Kidney epithelial cell (primary cell): ENCODE measurements around the gene GPR158. TPM values are rescaled to one million over a fixed set of nuclear protein-coding genes. Genes with fewer than 3 reads are reported as not detected.

Experiments used
- DNase-seq: peaks from one replicate; pipeline ENCODE4 v3.0.0-alpha.2; 2010; ENCODE audit warnings: low read depth
- H3K27me3 ChIP-seq: 2 replicates; pipeline ENCODE4 v1.6.0; 2011; ENCODE audit warnings: low read length; ENCODE audit not compliant: control insufficient read depth, insufficient read depth
- H3K36me3 ChIP-seq: 2 replicates; pipeline ENCODE4 v1.5.1; 2011; ENCODE audit warnings: low read length; ENCODE audit not compliant: control insufficient read depth, insufficient read depth
- H3K4me3 ChIP-seq: 2 replicates; pipeline ENCODE4 v1.5.1; 2011; ENCODE audit warnings: low read depth, mild to moderate bottlenecking, control low read depth, low read length
- total RNA-seq: library from RNA; depleted of rRNA; stranded (reverse); fragments of >200 nt; gene quantifications from 2 replicates; pipeline ENCODE4 v1.2.3, GENCODE V29; 2015
- TF ChIP-seq, protein P1 (sequence below): IDR thresholded peaks from 2 replicates; pipeline ENCODE4 v1.5.1; 2011; ENCODE audit warnings: mild to moderate bottlenecking, moderate library complexity, low read length, control low read depth, inconsistent platforms; ENCODE audit not compliant: insufficient read depth, poor library complexity, severe bottlenecking

GPR158 gene
- total RNA-seq, 1 donor from 2014 or later, result not detected

DNA sequence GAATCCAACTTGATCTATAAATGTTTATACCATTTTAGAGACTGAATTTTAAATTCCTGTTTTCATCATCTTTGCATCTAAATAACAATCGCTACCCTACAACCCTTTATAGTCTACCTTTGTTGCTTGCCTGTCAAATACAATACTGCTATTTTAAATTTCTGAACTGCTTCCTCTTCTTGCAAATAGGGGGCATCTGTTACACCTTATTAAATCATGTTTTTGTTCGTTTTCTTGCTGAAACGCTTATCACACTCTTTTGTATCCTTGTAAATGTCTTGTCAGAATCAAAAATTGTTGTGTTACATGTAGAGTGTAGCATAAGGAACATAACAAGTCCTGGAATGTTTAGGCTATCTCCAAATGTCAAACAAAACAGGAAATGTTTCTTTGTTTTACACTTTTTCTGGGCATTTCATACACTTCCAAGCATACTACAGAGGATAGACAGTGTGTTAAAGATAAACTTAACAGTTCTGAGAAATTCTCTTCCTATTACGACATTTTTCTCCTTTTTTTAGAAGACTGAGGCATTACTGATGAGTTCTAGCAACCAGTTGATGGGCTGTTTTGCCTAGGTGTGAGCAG is 281.3 kb downstream of the GPR158 start:
- Histone ChIP-seq H3K36me3 (no peaks in the 10 kb centered on the region), H3K4me3 (no peak overlapping the region), H3K27me3 (no peaks in the 10 kb centered on the region)
- TF ChIP-seq, protein P1, sequence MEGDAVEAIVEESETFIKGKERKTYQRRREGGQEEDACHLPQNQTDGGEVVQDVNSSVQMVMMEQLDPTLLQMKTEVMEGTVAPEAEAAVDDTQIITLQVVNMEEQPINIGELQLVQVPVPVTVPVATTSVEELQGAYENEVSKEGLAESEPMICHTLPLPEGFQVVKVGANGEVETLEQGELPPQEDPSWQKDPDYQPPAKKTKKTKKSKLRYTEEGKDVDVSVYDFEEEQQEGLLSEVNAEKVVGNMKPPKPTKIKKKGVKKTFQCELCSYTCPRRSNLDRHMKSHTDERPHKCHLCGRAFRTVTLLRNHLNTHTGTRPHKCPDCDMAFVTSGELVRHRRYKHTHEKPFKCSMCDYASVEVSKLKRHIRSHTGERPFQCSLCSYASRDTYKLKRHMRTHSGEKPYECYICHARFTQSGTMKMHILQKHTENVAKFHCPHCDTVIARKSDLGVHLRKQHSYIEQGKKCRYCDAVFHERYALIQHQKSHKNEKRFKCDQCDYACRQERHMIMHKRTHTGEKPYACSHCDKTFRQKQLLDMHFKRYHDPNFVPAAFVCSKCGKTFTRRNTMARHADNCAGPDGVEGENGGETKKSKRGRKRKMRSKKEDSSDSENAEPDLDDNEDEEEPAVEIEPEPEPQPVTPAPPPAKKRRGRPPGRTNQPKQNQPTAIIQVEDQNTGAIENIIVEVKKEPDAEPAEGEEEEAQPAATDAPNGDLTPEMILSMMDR, result no peak
- DNase-seq, result no peak

DNA sequence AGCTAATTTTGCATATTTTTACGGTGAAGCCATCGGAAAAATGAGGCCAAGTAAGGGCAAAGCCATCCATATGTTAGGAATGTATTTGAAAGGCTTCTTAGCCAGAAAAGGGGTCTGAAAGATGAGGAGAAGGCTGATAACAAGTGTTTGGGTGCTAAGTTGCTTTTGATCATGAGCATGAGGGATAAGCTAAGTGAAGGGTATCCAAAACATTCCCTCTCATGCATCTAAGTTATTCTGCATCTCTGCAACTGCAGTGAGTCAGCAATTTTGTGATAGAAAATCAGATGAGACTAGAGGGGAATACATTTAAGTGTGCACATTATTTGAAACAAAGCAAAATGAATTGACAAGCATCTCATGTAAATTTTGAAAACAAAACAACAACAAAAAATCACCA is 282.8 kb downstream of the GPR158 start:
- Histone ChIP-seq H3K27me3 (no peaks in the 10 kb centered on the region), H3K4me3 (no peak overlapping the region), H3K36me3 (no peaks in the 10 kb centered on the region)
- TF ChIP-seq, protein P1, result no peak
- no peak for DNase-seq

DNA sequence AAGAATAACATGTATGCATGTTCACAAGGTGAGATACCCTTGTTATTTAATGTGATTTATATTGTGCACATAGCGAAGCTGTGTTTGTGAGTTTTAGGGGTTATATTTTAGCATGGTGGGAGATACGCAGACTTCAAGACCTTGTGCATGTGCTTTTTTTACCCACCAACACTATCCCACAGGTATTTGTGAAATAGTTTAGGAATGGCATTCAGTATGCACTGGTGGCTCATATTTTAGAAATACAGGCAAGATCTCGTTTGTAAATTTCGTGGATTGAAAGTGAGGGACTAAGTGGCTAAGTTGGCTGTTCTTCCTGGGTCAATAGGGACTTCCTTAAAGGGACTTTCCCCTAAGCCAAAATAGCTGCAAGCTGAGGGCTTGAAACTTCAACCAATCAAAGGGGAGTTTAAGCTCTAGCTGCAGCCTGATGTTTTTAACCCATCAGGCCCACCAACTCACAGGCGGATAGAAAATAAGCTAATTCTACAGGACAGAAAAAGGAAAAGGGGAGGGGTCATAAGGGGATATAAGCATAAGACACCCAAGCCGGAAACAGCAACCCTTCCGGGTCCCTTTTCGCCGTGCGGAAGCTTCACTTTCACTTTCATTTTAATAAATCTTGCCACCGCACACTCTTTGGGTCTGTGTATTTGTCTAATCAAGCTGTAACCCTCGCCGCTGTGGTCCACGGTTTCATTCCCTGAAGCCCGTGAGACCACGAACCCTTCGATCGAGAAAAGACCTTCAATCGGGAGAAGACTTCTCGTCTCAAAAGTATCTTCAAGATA is 291.0 kb downstream of the GPR158 start:
- Histone ChIP-seq H3K27me3 (no peaks in the 10 kb centered on the region), H3K4me3 (no peak overlapping the region), H3K36me3 (no peaks in the 10 kb centered on the region)
- TF ChIP-seq, protein P1, result no peak
- no peak for DNase-seq

DNA sequence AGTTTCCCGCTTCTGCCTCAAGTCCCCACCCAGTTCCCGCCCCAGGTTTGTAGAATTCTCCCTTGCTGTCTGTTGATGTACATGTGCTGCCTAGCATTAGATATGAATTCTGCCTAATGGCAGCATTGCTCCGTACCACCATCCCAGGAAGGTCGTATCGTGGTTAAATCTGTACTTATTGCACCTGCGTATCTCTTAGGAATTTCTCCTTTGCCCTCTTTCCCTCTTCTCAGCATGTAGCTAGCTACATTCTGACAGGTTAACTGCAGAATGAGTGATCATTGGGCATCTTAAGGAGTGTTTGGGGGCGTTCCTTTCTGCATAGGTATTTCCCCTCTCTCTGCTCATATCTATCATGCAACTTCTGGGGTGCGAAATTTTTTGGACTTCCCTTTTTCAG is 293.1 kb downstream of the GPR158 start:
- H3K27me3 ChIP-seq, result no peaks in the 10 kb centered on the region
- H3K4me3 ChIP-seq, result no peak overlapping the region
- DNase-seq, result no peak
- TF ChIP-seq, protein P1, result no peak
- H3K36me3 ChIP-seq, result no peaks in the 10 kb centered on the region

DNA sequence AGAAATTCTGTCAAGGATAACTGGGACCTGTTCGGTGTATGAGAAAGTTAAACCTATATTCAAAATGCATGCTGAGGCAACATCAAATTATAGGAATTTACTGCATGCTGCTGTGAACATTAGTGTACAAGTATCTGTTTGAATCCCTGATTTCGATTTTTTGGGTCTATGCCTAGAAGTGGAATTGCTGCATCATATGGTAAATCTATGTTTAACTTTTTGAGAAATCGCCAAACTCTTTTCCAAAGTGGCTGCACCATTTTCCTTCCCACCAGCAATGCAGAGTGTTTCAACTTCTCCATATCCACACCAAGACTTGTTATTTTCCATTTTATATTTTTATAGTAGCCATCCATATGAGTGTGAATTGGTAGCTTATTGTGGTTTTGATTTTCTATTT is 306.7 kb downstream of the GPR158 start:
- TF ChIP-seq, protein P1, result no peak
- H3K27me3 ChIP-seq, result no peaks in the 10 kb centered on the region
- no peak overlapping the region for H3K4me3 ChIP-seq
- DNase-seq, result no peak
- no peaks in the 10 kb centered on the region for H3K36me3 ChIP-seq
